Left forelimb (tissue), 1 donor: ENCODE results near the gene UBAP1L.

Source experiments
- DNase-seq: peaks from one replicate; pipeline ENCODE4 v3.0.0-alpha.2; 2018; ENCODE audit warnings: low spot score

The UBAP1L gene

DNA sequence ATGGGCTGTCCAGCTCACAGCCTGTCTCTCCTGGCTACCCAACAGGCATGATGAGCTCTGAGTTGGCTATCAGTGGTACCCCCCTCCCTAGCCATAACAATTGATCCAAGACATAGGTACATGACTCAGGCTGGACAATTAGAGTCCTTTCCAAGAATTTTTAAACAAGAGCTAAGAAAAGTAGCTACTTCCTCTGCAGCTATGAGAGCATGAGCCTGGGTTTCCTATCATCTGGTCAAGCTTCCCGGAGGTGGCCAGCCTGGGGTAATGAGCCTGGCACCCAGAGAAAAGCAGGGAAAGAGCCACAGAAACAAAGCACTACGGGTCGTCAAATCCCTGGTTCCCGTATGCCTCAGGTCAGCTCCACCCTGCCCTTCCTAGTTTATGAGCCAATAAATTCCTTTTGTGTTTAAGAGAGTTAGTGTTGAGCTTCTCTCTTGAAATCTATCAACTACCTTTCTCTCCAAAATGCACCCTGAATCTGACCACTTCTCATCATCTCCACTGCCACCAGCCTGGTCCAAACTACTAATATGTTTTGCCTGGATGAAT, 72.1 kb downstream of the UBAP1L start:
- peak; percentile 47 for DNase-seq
